PFSK-1 (cell line): Measurements from ENCODE around the gene PTGDR2.

Experiments used
- POLR2AphosphoS5 ChIP-seq: IDR thresholded peaks from 2 replicates; pipeline ENCODE4 v1.6.1; 2012; ENCODE audit warnings: low read depth, mild to moderate bottlenecking, control low read depth, low read length, moderate library complexity
- REST ChIP-seq, 2 experiments: IDR thresholded peaks; 2 replicates each; pipeline versions ENCODE4 v1.6.1 to v1.8.0; 2011 to 2012; ENCODE audit warnings: low read depth in 2 of 2, low read length in 2 of 2, control low read depth in 1 of 2, inconsistent platforms in 1 of 2, mild to moderate bottlenecking in 1 of 2, moderate library complexity in 1 of 2; ENCODE audit not compliant: insufficient read depth in 1 of 2
- SIN3A ChIP-seq: IDR thresholded peaks from 2 replicates; pipeline ENCODE4 v1.6.1; 2012; ENCODE audit warnings: mild to moderate bottlenecking, low read length, moderate library complexity, borderline replicate concordance; ENCODE audit not compliant: insufficient read depth
- TAF1 ChIP-seq: IDR thresholded peaks from 2 replicates; pipeline ENCODE4 v1.6.1; 2012; ENCODE audit warnings: low read length, control low read depth, borderline replicate concordance; ENCODE audit not compliant: insufficient read depth

GRCh38 chr11:60803273-60803936 is 52.3 kb downstream of the PTGDR2 start:
- TF ChIP-seq POLR2AphosphoS5 (no peak), REST (IDR thresholded peaks at IDR 0.05; ENCODE audit: insufficient read depth in 1 of 2, low read depth in 2 of 2, low read length in 2 of 2) (no peak), SIN3A (no peak), TAF1 (no peak)
